Keratinocyte (primary cell): ENCODE data around the gene TNS3. TPM values are rescaled to one million over a fixed set of nuclear protein-coding genes. Genes with fewer than 3 reads are reported as not detected.

Experiments used
- DNase-seq: peaks from one replicate; pipeline ENCODE4 v3.0.0-alpha.2; 2011; ENCODE audit warnings: low read depth, missing footprints, low spot score
- FAIRE-seq: peaks from 2 replicates; lab custom pipeline; 2011; peaks lifted over from hg19 to GRCh38; lab: Jason Lieb, UNC
- H2AFZ ChIP-seq: 2 replicates; pipeline ENCODE4 v1.6.0; 2012; ENCODE audit warnings: low read length, control low read depth, inconsistent platforms; ENCODE audit not compliant: control insufficient read depth
- H3K27ac ChIP-seq: 2 replicates; pipeline ENCODE4 v1.5.1; 2011; ENCODE audit warnings: low read length; ENCODE audit not compliant: control insufficient read depth, insufficient read depth
- H3K27me3 ChIP-seq: 3 replicates; pipeline ENCODE4 v1.6.0; 2011; ENCODE audit warnings: low read length; ENCODE audit not compliant: control insufficient read depth, insufficient read depth; ENCODE audit errors: extremely low read depth
- H3K36me3 ChIP-seq, 2 experiments: 2 replicates in 1 of 2; 3 replicates in 1 of 2; pipeline ENCODE4 v1.5.1; 2011; ENCODE audit warnings: low read length in 2 of 2, mild to moderate bottlenecking in 1 of 2; ENCODE audit not compliant: control insufficient read depth in 2 of 2, insufficient read depth in 2 of 2; ENCODE audit errors: extremely low read depth in 1 of 2
- H3K4me1 ChIP-seq: 3 replicates; pipeline ENCODE4 v1.5.1; 2011; ENCODE audit warnings: low read length; ENCODE audit not compliant: control insufficient read depth, insufficient read depth; ENCODE audit errors: extremely low read depth
- H3K4me2 ChIP-seq: 3 replicates; pipeline ENCODE4 v1.6.0; 2011; ENCODE audit warnings: low read depth, low read length; ENCODE audit not compliant: control insufficient read depth, insufficient read depth; ENCODE audit errors: extremely low read depth
- H3K4me3 ChIP-seq, 3 experiments: fragments of 200-600 bp in 1 of 3; sonication (generic) in 1 of 3; 2 replicates in 2 of 3; 3 replicates in 1 of 3; pipeline ENCODE4 v1.5.1; 2011 to 2016; ENCODE audit warnings: low read length in 3 of 3, mild to moderate bottlenecking in 3 of 3, control low read depth in 2 of 3, inconsistent platforms in 1 of 3, low read depth in 1 of 3, mixed read lengths in 1 of 3, mixed run types in 1 of 3, moderate library complexity in 1 of 3; ENCODE audit not compliant: control insufficient read depth in 2 of 3, insufficient read depth in 2 of 3; ENCODE audit errors: extremely low read depth in 1 of 3
- H3K79me2 ChIP-seq: 2 replicates; pipeline ENCODE4 v1.6.0; 2012; ENCODE audit warnings: low read length; ENCODE audit not compliant: control insufficient read depth, insufficient read depth
- H3K9ac ChIP-seq: 3 replicates; pipeline ENCODE4 v1.6.0; 2011; ENCODE audit warnings: low read length; ENCODE audit not compliant: control insufficient read depth, insufficient read depth; ENCODE audit errors: extremely low read depth
- H3K9me1 ChIP-seq: 3 replicates; pipeline ENCODE4 v1.6.0; 2011; ENCODE audit warnings: low read length; ENCODE audit not compliant: control insufficient read depth, insufficient read depth; ENCODE audit errors: extremely low read depth
- H3K9me3 ChIP-seq: 2 replicates; pipeline ENCODE4 v1.5.1; 2012; ENCODE audit warnings: low read depth, low read length; ENCODE audit not compliant: control insufficient read depth
- H4K20me1 ChIP-seq: 3 replicates; pipeline ENCODE4 v1.6.0; 2011; ENCODE audit warnings: low read length; ENCODE audit not compliant: control insufficient read depth, insufficient read depth; ENCODE audit errors: extremely low read depth
- EZH2 ChIP-seq: IDR thresholded peaks from one replicate; pipeline ENCODE4 v1.6.1; 2012; ENCODE audit warnings: inconsistent platforms, mild to moderate bottlenecking, low read length, moderate library complexity
- dilution Hi-C: fragments of 300-500 bp; cut with MboI; formaldehyde crosslinking; loops from one replicate; pipeline ENCODE4 v1.7.0; 2020; ENCODE audit warnings: low sequenced_read_pairs; ENCODE audit not compliant: extremely low pct_ligation_motif_present
- polyA plus RNA-seq, 5 experiments: library from polyadenylated mRNA; depleted of rRNA in 3 of 5; stranded (reverse) in 3 of 5; stranded (forward) in 1 of 5; unstranded in 1 of 5; fragments of >200 nt; gene quantifications; 1 replicate in 1 of 5; 2 replicates in 3 of 5; 3 replicates in 1 of 5; pipeline versions ENCODE4 v1.2.1 to v1.2.3, GENCODE V29; 2011 to 2012; ENCODE audit warnings: missing spikeins in 2 of 5, low read depth in 1 of 5, low replicate concordance in 1 of 5
- TF ChIP-seq, protein P1 (sequence below), 3 experiments: IDR thresholded peaks in 1 of 3; conservative IDR thresholded peaks in 1 of 3; optimal IDR thresholded peaks in 1 of 3; 2 replicates in 2 of 3; 3 replicates in 1 of 3; pipeline versions ENCODE3 to v1.5.1; 2011; ENCODE audit warnings: low read length in 3 of 3, mild to moderate bottlenecking in 3 of 3, moderate library complexity in 2 of 3, control low read depth in 1 of 3, inconsistent platforms in 1 of 3; ENCODE audit not compliant: insufficient read depth in 2 of 3; ENCODE audit errors: extremely low read depth in 1 of 3

Gene TNS3
- polyA plus RNA-seq, 1 donor (not counting 4 experiments of a cell fraction or from before 2014, with no cell fraction given), result 3.9 TPM

DNA sequence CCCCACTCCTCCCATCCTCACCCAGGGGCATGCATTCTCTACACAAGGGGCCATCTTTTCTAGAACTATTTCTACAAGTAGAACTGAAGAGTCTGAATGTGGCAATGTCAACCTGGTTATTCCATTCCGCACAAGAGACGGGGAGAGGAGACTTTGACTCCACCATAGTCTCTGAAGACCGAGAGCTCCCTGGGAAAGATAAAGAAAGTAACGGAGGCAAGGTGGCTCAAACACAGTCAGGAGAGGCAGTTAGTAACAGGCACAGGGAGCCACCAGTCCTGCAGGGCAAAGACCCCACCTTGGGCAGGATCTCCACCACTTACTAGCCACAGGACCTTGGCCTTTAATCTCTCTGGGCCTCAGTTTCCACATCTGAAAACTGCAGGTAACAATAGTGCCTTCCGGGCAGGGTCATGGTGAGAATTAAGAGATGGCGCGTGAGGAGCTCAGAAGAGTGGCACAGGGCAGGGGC lies 100.3 kb downstream of the TNS3 start:
- dilution Hi-C loops, result loop anchor here (10.0 kb wide), 1 partner anchor 53 kb away; no protein-coding TSS in a partner anchor
- H2AFZ ChIP-seq, result no peak overlapping the region
- H4K20me1 ChIP-seq, result no peaks in the 10 kb centered on the region
- no peak overlapping the region for H3K27ac ChIP-seq
- H3K9me1 ChIP-seq, result no peaks in the 10 kb centered on the region
- no peak overlapping the region for H3K4me3 ChIP-seq
- TF ChIP-seq, protein P1, sequence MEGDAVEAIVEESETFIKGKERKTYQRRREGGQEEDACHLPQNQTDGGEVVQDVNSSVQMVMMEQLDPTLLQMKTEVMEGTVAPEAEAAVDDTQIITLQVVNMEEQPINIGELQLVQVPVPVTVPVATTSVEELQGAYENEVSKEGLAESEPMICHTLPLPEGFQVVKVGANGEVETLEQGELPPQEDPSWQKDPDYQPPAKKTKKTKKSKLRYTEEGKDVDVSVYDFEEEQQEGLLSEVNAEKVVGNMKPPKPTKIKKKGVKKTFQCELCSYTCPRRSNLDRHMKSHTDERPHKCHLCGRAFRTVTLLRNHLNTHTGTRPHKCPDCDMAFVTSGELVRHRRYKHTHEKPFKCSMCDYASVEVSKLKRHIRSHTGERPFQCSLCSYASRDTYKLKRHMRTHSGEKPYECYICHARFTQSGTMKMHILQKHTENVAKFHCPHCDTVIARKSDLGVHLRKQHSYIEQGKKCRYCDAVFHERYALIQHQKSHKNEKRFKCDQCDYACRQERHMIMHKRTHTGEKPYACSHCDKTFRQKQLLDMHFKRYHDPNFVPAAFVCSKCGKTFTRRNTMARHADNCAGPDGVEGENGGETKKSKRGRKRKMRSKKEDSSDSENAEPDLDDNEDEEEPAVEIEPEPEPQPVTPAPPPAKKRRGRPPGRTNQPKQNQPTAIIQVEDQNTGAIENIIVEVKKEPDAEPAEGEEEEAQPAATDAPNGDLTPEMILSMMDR (optimal IDR thresholded peaks at IDR 0.05 in 1 of 3, IDR thresholded peaks at IDR 0.05 in 1 of 3, conservative IDR thresholded peaks at IDR 0.05 in 1 of 3; ENCODE audit: extremely low read depth in 1 of 3, insufficient read depth in 2 of 3, low read length in 3 of 3), result no peak
- TF ChIP-seq EZH2, result no peak
- DNase-seq, result no peak
- no peak for FAIRE-seq
- H3K27me3 ChIP-seq, result no peaks in the 10 kb centered on the region
- H3K79me2 ChIP-seq, result no peaks in the 10 kb centered on the region
- H3K4me1 ChIP-seq, result no peaks in the 10 kb centered on the region
- H3K36me3 ChIP-seq, result no peaks in the 10 kb centered on the region
- H3K9me3 ChIP-seq, result no peaks in the 10 kb centered on the region
- H3K9ac ChIP-seq, result no peak overlapping the region
- H3K4me2 ChIP-seq, result no peak overlapping the region

GRCh38 chr7:47480576-47481538 lies 101.1 kb downstream of the TNS3 start:
- H3K27ac ChIP-seq, result no peak overlapping the region
- dilution Hi-C loops, result loop anchor here (10.0 kb wide), 1 partner anchor 54 kb away; no protein-coding TSS in a partner anchor
- no peaks in the 10 kb centered on the region for H3K4me1 ChIP-seq
- FAIRE-seq (no peak), DNase-seq (no peak)
- H3K9ac ChIP-seq, result no peak overlapping the region
- TF ChIP-seq EZH2, result no peak
- TF ChIP-seq, protein P1 (optimal IDR thresholded peaks at IDR 0.05 in 1 of 3, IDR thresholded peaks at IDR 0.05 in 1 of 3, conservative IDR thresholded peaks at IDR 0.05 in 1 of 3; ENCODE audit: extremely low read depth in 1 of 3, insufficient read depth in 2 of 3, low read length in 3 of 3), result no peak
- no peaks in the 10 kb centered on the region for H3K9me1 ChIP-seq
- no peaks in the 10 kb centered on the region for H3K9me3 ChIP-seq
- no peaks in the 10 kb centered on the region for H3K36me3 ChIP-seq
- no peaks in the 10 kb centered on the region for H3K27me3 ChIP-seq
- H4K20me1 ChIP-seq, result no peaks in the 10 kb centered on the region
- H3K4me3 ChIP-seq, result no peak overlapping the region
- no peaks in the 10 kb centered on the region for H3K79me2 ChIP-seq
- H2AFZ ChIP-seq, result no peak overlapping the region
- H3K4me2 ChIP-seq, result no peak overlapping the region
